MCF 10A (cell line): ENCODE results near the gene ZMYND11. TPM values are rescaled to one million over a fixed set of nuclear protein-coding genes. Genes with fewer than 3 reads are reported as not detected.

Experiments used
- BruUV-seq: library from RNA; stranded (reverse); fragments of 400-500 nt; replicated peaks from 2 replicates; lab custom pipeline; 2021; lab: Mats Ljungman, UMichigan
- CTCF ChIA-PET: fragments of 300-600 bp; sonication (Branson Sonifier 250); formaldehyde crosslinking; extraction: SDS; loops from one replicate; lab custom pipeline; 2021; ENCODE audit warnings: antibody characterized with exemption, inconsistent platforms; lab: Yijun Ruan, JAX
- POLR2A ChIA-PET: fragments of 300-600, 350-650 bp; sonication (Branson Sonifier 250); formaldehyde crosslinking; extraction: SDS; loops from one replicate; lab custom pipeline; 2020; ENCODE audit warnings: antibody characterized with exemption, inconsistent platforms; lab: Yijun Ruan, JAX
- DNase-seq: peaks from one replicate; pipeline ENCODE4 v3.0.0-alpha.2; 2018; ENCODE audit not compliant: unreplicated experiment
- H3K27ac Mint-ChIP-seq: one replicate; pipeline ENCODE4 v1.8.0; 2022; ENCODE audit warnings: mild to moderate bottlenecking, low read depth, mixed read lengths; ENCODE audit not compliant: unreplicated experiment
- H3K27me3 Mint-ChIP-seq: one replicate; pipeline ENCODE4 v1.8.0; 2022; ENCODE audit warnings: mixed read lengths; ENCODE audit not compliant: insufficient read depth, unreplicated experiment
- H3K36me3 Mint-ChIP-seq: one replicate; pipeline ENCODE4 v1.8.0; 2022; ENCODE audit warnings: mild to moderate bottlenecking, moderate library complexity, mixed read lengths; ENCODE audit not compliant: insufficient read depth, unreplicated experiment
- H3K4me1 Mint-ChIP-seq: one replicate; pipeline ENCODE4 v1.8.0; 2022; ENCODE audit warnings: mixed read lengths; ENCODE audit not compliant: insufficient read depth, unreplicated experiment
- H3K4me3 Mint-ChIP-seq: one replicate; pipeline ENCODE4 v1.8.0; 2022; ENCODE audit warnings: mild to moderate bottlenecking, moderate library complexity, mixed read lengths; ENCODE audit not compliant: unreplicated experiment
- H3K9me3 Mint-ChIP-seq: one replicate; pipeline ENCODE4 v1.8.0; 2022; ENCODE audit warnings: mixed read lengths; ENCODE audit not compliant: unreplicated experiment
- intact Hi-C: fragments of 100-400 bp; cut with micrococcal nuclease; formaldehyde crosslinking; loops from 2 replicates; pipeline ENCODE4 v1.14.1; 2022
- total RNA-seq: library from RNA; stranded (reverse); gene quantifications from 2 replicates; pipeline ENCODE4 v1.2.3, GENCODE V29; 2022
- TF ChIP-seq, protein P1 (sequence below): fragments of 200-600 bp; IDR thresholded peaks from one replicate; pipeline ENCODE4 v1.8.0; 2022; ENCODE audit warnings: antibody characterized with exemption, mild to moderate bottlenecking; ENCODE audit not compliant: unreplicated experiment

ZMYND11 gene
- total RNA-seq, 1 experiment from 2014 or later = 70.4 TPM

DNA sequence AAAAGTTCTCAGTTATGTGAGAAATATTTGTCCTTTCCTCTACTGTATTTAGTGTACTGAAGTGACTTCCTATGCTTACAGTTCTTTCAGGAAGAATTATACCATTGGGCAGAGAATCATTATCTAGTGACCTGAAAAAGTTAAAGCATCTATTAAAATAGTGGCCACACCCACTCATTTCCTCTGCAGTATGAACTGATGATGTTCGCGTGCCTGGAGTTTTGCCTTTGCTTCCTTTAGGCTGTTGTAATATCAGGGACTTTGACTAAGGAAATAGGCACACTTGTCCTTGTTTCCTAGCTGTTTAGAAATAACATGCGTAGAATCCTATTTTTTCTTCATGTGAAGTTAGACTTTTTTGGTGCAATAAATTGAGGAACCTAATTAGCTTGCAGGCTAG, 100.7 kb downstream of the ZMYND11 start:
- TF ChIP-seq, protein P1, sequence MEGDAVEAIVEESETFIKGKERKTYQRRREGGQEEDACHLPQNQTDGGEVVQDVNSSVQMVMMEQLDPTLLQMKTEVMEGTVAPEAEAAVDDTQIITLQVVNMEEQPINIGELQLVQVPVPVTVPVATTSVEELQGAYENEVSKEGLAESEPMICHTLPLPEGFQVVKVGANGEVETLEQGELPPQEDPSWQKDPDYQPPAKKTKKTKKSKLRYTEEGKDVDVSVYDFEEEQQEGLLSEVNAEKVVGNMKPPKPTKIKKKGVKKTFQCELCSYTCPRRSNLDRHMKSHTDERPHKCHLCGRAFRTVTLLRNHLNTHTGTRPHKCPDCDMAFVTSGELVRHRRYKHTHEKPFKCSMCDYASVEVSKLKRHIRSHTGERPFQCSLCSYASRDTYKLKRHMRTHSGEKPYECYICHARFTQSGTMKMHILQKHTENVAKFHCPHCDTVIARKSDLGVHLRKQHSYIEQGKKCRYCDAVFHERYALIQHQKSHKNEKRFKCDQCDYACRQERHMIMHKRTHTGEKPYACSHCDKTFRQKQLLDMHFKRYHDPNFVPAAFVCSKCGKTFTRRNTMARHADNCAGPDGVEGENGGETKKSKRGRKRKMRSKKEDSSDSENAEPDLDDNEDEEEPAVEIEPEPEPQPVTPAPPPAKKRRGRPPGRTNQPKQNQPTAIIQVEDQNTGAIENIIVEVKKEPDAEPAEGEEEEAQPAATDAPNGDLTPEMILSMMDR = no peak
- intact Hi-C loops = loop anchor here (10.0 kb wide), 1 partner anchor 549 kb away; no protein-coding TSS in a partner anchor
- Mint-ChIP-seq H3K4me1 (no peaks in the 10 kb centered on the region), H3K4me3 (no peak overlapping the region), H3K9me3 (no peaks in the 10 kb centered on the region), H3K36me3 (peaks cover 21% of the 10 kb centered on the region), H3K27me3 (no peaks in the 10 kb centered on the region), H3K27ac (no peak overlapping the region)
- ChIA-PET POLR2A (no interaction called here), CTCF (no interaction called here)
- no TSS peak for BruUV-seq
- DNase-seq = no peak

DNA sequence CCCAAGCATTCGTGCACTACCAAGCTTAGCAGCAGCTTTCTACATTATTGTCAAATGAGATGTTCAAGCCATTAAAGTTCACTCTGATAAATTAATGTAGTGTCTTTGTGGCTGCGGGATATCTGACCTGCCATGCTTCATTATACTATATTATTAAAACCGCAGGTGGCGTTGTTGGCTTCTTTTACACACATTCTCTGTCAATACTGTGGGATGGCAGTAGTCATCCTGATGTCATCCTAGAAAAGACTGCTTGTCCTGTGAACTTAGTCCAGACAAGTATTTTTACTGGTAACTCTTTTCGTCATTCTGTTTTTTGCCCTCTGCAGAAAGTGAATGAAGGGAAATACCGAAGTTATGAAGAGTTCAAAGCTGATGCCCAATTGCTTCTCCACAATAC, 103.9 kb downstream of the ZMYND11 start:
- no peak overlapping the region for H3K27ac Mint-ChIP-seq
- intact Hi-C loops = loop anchor here (10.0 kb wide), 1 partner anchor 546 kb away; no protein-coding TSS in a partner anchor

DNA sequence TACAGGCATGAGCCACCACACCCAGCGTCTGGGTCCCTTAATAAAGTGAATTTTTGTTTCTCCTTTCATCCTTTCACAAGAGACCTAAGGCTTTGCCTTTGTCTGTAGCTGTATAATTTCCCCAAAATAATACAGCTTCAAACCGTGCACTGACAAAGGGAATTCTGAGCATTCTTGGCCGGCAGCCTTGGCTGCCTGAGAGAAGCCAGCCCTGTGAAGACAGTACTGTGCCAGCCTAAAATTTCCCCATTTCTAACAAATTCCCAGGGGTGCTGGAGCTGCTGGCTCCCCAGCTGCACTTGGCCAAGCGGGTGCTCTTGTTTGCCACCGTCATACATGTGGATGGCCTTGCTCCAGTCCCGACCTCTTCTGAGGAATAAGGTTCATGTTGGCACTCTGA, 106.2 kb downstream of the ZMYND11 start:
- H3K9me3 Mint-ChIP-seq = no peaks in the 10 kb centered on the region
- H3K36me3 Mint-ChIP-seq = peaks cover 68% of the 10 kb centered on the region
- no TSS peak for BruUV-seq
- H3K27ac Mint-ChIP-seq = no peak overlapping the region
- CTCF ChIA-PET = interaction anchor here (0.8 to 1.1 kb wide), 2 partner anchors 16 to 548 kb away, joined by 3 read pairs; no protein-coding TSS in a partner anchor
- H3K4me1 Mint-ChIP-seq = no peaks in the 10 kb centered on the region
- no peak overlapping the region for H3K4me3 Mint-ChIP-seq
- TF ChIP-seq, protein P1 = no peak
- DNase-seq = no peak
- POLR2A ChIA-PET = no interaction called here
- intact Hi-C loops = no loop called here
- no peaks in the 10 kb centered on the region for H3K27me3 Mint-ChIP-seq

More for the DNA sequence above, 103.9 kb downstream of the ZMYND11 start:
- Mint-ChIP-seq H3K9me3 (no peaks in the 10 kb centered on the region), H3K4me3 (no peak overlapping the region), H3K4me1 (no peaks in the 10 kb centered on the region), H3K36me3 (peaks cover 50% of the 10 kb centered on the region), H3K27me3 (no peaks in the 10 kb centered on the region)
- BruUV-seq = no TSS peak
- DNase-seq = peak; percentile 71
- ChIA-PET CTCF (interaction anchor here (0.6 to 1.3 kb wide), 5 partner anchors 10 to 633 kb away, joined by 3 to 4 read pairs (median 3); no protein-coding TSS in a partner anchor), POLR2A (interaction anchor here (0.9 kb wide), 1 partner anchor 124 kb away, joined by 3 read pairs; no protein-coding TSS in a partner anchor)
- TF ChIP-seq, protein P1 = no peak

DNA sequence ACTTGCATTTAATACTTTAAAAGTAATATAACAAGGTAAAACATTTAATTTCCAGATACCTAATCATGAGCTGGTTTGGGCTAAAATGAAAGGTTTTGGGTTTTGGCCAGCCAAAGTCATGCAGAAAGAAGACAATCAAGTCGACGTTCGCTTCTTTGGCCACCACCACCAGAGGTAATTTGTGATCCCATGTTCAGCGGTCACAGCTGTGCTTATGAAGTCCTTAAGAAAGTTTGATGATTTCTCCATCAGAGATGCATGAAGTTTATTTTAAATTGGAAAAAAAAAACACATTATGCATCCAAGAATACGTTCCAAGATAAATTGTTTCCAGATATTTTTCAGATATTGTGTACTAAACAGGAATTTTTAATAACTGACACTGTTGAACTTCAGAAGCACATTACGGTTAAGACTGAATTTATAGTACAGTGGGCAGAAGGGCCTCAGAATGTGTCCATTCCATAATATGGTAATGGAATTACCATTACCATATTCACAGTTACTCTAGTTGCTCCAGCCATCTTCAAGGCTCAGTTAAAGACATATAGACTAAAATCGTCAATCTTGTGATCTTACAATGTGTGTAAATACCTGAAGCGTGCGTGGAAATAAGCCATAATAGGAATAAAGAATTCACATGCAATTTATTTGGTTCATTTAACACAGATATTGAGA, 106.8 kb downstream of the ZMYND11 start:
- DNase-seq = no peak
- TF ChIP-seq, protein P1 = no peak
- Mint-ChIP-seq H3K4me3 (no peak overlapping the region), H3K4me1 (no peaks in the 10 kb centered on the region), H3K27ac (no peak overlapping the region), H3K27me3 (no peaks in the 10 kb centered on the region), H3K36me3 (peaks cover 61% of the 10 kb centered on the region), H3K9me3 (no peaks in the 10 kb centered on the region)
- POLR2A ChIA-PET = interaction anchor here (0.6 kb wide), 1 partner anchor 153 kb away, joined by 3 read pairs; no protein-coding TSS in a partner anchor
- no TSS peak for BruUV-seq
- CTCF ChIA-PET = no interaction called here
- intact Hi-C loops = no loop called here
